ENCODE data around the gene SSNA1. TPM values are rescaled to one million over a fixed set of nuclear protein-coding genes. Genes with fewer than 3 reads are reported as not detected.

SSNA1 gene
- total RNA-seq, 4 donors from 2014 or later = 67.1 to 124 (median 96.7) TPM

DNA sequence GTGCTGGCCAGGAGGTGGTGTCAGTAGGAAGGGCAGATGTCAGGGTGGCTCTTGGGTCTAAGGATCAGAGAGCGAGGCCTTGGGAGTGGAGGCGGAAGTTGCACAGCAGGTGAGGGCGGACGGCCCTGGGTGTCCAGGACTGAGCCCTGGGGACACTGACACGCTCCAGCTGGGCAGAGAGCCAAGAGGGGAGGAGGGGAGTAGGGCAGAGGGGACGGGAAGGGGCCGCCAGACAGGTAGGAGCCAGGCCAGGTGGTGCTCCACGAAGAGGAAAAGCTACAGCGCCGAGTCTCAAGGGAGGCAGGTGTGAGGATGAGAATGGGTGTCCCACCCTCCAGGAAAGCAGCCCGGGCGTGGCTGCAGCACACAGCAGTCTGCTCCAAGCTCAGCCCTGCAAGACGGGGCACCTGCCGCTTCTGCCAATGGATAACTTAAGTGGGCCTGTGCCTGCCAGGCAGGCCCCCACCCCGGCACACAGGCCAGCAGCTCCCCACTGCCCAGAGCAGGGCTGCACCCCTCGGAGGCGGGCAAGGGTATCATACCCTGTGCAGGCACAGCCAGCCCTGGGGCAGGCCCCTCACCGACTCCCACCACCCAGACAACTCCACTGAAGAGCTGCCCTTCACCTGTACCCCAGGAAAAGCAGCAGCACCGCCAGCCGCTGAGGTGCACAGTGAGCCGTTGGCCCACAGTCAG is 7.2 kb downstream of the SSNA1 start:
- Histone ChIP-seq H3K4me1 (peaks cover 56 to 83% (median 58%) of the 10 kb centered on the region in 3 donors), H3K27me3 (no peaks in the 10 kb centered on the region), H3K27ac (peak overlapping the region; percentile 58 to 87 (median 80)), H3K4me3 (peak overlapping the region; percentile 6 to 44 (median 27)), H3K36me3 (peaks cover 3 to 30% (median 8%) of the 10 kb centered on the region in 3 donors), H3K9me3 (no peaks in the 10 kb centered on the region)
- DNase-seq = no peak
- TF ChIP-seq POLR2A (IDR thresholded peaks at IDR 0.05) = no peak
- TF ChIP-seq, protein P1, sequence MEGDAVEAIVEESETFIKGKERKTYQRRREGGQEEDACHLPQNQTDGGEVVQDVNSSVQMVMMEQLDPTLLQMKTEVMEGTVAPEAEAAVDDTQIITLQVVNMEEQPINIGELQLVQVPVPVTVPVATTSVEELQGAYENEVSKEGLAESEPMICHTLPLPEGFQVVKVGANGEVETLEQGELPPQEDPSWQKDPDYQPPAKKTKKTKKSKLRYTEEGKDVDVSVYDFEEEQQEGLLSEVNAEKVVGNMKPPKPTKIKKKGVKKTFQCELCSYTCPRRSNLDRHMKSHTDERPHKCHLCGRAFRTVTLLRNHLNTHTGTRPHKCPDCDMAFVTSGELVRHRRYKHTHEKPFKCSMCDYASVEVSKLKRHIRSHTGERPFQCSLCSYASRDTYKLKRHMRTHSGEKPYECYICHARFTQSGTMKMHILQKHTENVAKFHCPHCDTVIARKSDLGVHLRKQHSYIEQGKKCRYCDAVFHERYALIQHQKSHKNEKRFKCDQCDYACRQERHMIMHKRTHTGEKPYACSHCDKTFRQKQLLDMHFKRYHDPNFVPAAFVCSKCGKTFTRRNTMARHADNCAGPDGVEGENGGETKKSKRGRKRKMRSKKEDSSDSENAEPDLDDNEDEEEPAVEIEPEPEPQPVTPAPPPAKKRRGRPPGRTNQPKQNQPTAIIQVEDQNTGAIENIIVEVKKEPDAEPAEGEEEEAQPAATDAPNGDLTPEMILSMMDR (IDR thresholded peaks at IDR 0.05) = no peak
- WGBS, 2 donors = 48% methylated on average over 14 to 15 of the region's 21 CpGs
- intact Hi-C loops (cut with DNase I) = no loop called here

DNA sequence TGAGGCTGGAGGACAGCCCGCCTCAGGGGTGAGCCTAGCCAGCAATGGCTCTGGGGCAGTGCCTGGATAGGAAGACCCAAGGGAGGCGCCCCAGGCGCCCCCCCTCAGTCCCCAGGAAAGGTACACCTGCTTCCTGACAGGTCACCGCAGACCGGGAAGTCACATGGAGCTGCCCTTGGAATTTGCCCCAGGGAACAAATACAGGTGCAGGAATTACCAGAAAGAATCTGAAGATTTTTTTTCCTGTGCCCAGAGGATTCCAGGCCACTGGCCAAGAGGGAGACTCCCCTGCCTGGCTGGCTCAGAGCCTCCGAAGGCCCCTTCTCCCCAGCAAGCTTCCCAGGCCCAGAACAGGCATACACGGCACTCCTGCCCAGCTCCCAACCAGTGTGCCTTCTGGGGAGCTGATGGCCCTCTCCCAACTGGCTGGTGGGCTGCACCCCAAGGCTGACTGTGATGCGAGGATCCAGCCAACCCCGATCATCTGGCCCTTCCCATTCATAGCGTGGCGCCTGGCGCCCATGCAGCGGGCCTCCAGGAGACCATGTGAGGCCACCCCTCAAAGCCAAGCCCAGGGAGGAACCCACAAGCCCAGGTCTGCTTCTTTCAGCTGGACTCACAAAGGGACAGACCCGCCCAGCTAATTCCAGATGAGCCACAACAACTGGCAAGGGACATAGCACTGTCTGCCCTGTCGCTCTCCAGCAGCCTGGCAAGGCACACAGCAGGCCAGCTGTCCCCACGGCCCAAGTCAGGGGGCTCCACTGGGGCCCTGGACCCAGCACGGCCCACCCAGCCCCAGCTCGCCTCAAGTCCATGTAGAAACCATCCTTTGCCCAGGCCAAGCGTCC is 9.8 kb downstream of the SSNA1 start:
- Histone ChIP-seq H3K4me3 (peak overlapping the region in 3 of 4 donors; percentile 72 to 82 (median 72)), H3K27me3 (no peaks in the 10 kb centered on the region), H3K36me3 (peaks cover 0 to 4% (median 0%) of the 10 kb centered on the region in 3 donors), H3K4me1 (peaks cover 67 to 91% (median 69%) of the 10 kb centered on the region in 3 donors), H3K27ac (peak overlapping the region in 2 of 4 donors; percentile 70 to 94), H3K9me3 (no peaks in the 10 kb centered on the region)
- TF ChIP-seq, protein P1 (IDR thresholded peaks at IDR 0.05) = no peak
- TF ChIP-seq POLR2A (IDR thresholded peaks at IDR 0.05) = no peak
- intact Hi-C loops (cut with DNase I) = no loop called here
- no peak for DNase-seq
- WGBS, 2 donors = 46% methylated on average over 3 of the region's 19 CpGs; no CpG with 5 or more reads in 1 of the 2 donors

DNA sequence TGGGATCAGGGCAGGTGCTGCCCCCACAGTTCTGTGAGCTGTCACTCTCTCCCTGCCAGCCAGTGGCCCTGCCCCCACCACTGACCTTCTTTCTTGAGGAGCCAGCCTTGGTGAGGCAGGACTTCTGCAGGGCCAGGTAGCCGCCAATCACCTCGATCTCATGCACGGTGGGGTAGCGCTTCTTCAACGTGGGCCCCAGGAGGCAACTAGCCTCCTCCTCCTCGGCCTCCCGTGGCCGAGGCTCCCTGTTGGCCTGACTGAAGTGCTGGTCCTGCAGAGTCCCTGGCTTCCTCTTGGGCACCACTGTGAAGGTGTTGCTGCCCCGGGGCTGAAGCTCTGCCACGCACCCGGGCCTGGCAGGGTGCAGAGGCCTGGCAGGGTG is 10.4 kb downstream of the SSNA1 start:
- peaks cover 71 to 91% (median 75%) of the 10 kb centered on the region in 3 donors for H3K4me1 ChIP-seq
- no peak for DNase-seq
- no peaks in the 10 kb centered on the region for H3K36me3 ChIP-seq
- peak overlapping the region; percentile 39 to 82 (median 72) for H3K4me3 ChIP-seq
- intact Hi-C loops (cut with DNase I) = no loop called here
- WGBS, 2 donors = 78% methylated on average over 8 of the region's 11 CpGs; no CpG with 5 or more reads in 1 of the 2 donors
- TF ChIP-seq POLR2A (IDR thresholded peaks at IDR 0.05) = no peak
- TF ChIP-seq, protein P1 (IDR thresholded peaks at IDR 0.05) = no peak
- H3K27ac ChIP-seq = peak overlapping the region in 3 of 4 donors; percentile 53 to 94 (median 70)
- H3K27me3 ChIP-seq = no peaks in the 10 kb centered on the region
- H3K9me3 ChIP-seq = no peaks in the 10 kb centered on the region

DNA sequence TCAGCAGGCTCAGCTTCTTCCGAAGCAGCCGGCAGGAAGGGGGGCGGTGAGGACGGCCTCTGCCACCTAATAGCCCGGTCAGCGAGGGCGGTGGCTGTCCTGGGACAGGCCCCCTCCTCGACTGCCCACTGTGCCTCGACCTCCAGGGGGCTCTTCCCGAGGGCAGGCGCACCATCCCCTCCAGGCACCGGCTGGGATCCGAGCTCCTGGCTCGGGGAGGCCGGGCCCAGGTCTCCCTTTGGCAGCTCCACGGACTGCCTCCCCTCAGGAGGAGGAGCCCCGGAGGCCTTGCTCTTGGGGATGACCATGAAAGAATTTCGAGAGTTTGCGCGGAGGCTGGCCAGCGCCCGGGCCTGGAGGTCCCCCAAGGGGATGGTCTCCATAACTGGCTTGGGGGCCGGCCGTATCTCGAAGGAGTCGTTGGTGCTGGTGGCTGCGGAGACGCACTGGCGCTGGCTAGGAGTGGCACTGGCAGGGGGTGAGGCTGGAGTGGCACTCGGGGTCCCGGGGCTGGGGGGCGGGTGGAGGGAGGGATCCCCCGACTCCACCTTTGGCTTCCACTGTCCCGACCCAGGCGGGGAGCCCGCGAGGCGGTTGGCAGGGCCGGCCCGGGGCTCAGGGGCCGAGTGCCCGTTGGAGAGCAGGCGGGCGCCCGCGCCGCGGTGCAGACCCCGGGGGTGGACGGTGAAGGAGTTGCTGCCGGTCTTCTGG is 11.1 kb downstream of the SSNA1 start:
- Histone ChIP-seq H3K27ac (peak overlapping the region in 3 of 4 donors; percentile 53 to 94 (median 70)), H3K4me1 (peaks cover 69 to 91% (median 76%) of the 10 kb centered on the region in 3 donors), H3K9me3 (no peaks in the 10 kb centered on the region), H3K27me3 (no peaks in the 10 kb centered on the region), H3K4me3 (peak overlapping the region; percentile 39 to 82 (median 72)), H3K36me3 (no peaks in the 10 kb centered on the region)
- no peak for DNase-seq
- intact Hi-C loops (cut with DNase I) = no loop called here
- TF ChIP-seq POLR2A (IDR thresholded peaks at IDR 0.05) = no peak
- TF ChIP-seq, protein P1 (IDR thresholded peaks at IDR 0.05) = no peak
- WGBS, 2 donors = 55% methylated on average over 4 of the region's 51 CpGs; no CpG with 5 or more reads in 1 of the 2 donors

Measured in esophagus squamous epithelium (tissue), 5 donors.